Measurements from ENCODE around the gene DDX27. TPM values are rescaled to one million over a fixed set of nuclear protein-coding genes. Genes with fewer than 3 reads are reported as not detected.
A peak's percentile ranks its signal among the peaks of the same experiment; 100 is the strongest.

Gene DDX27
- total and polyA plus RNA-seq, 9 of the 15 experiments (the other 6 are each of a cell fraction or from before 2014, with no cell fraction given), result 17.9 to 79.3 (median 57.0) TPM

GRCh38 chr20:49219091-49219923 is at the start of gene DDX27 (continued):
- peak; percentile 96 for TF ChIP-seq ZBTB40 (IDR thresholded peaks at IDR 0.05)
- TF ChIP-seq ZBTB40 (CRISPR knock-in tag; IDR thresholded peaks at IDR 0.05), result no peak
- TF ChIP-seq ZNF384 (IDR thresholded peaks at IDR 0.05; ENCODE audit: low read depth, low read length), result peak; percentile 11; the same call in 1 of the 2 replicates
- no peak for TF ChIP-seq ZBTB9 (CRISPR knock-in tag; IDR thresholded peaks at IDR 0.05)
- TF ChIP-seq TGIF2 (CRISPR knock-in tag; IDR thresholded peaks at IDR 0.05), result no peak
- no peak for TF ChIP-seq ZNF551 (CRISPR knock-in tag; IDR thresholded peaks at IDR 0.05)
- TF ChIP-seq, protein P1, sequence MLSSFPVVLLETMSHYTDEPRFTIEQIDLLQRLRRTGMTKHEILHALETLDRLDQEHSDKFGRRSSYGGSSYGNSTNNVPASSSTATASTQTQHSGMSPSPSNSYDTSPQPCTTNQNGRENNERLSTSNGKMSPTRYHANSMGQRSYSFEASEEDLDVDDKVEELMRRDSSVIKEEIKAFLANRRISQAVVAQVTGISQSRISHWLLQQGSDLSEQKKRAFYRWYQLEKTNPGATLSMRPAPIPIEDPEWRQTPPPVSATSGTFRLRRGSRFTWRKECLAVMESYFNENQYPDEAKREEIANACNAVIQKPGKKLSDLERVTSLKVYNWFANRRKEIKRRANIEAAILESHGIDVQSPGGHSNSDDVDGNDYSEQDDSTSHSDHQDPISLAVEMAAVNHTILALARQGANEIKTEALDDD (IDR thresholded peaks at IDR 0.05), result no peak
- TF ChIP-seq ZNF24 (IDR thresholded peaks at IDR 0.05), result no peak
- peak; percentile 78 for TF ChIP-seq C11orf30 (IDR thresholded peaks at IDR 0.05; ENCODE audit: low read depth)
- TF ChIP-seq ZNF3 (CRISPR knock-in tag; IDR thresholded peaks at IDR 0.05), result no peak
- TF ChIP-seq RBBP5 (IDR thresholded peaks at IDR 0.05; ENCODE audit: borderline replicate concordance, insufficient read depth, low read length, poor library complexity, severe bottlenecking), result peak; percentile 83
- no peak for TF ChIP-seq PTRF (tag; IDR thresholded peaks at IDR 0.05)
- TF ChIP-seq ZNF668 (CRISPR knock-in tag; IDR thresholded peaks at IDR 0.05), result no peak
- no peak for TF ChIP-seq XRCC5 (IDR thresholded peaks at IDR 0.05; ENCODE audit: low read depth, low read length)
- no peak for TF ChIP-seq ZNF398 (CRISPR knock-in tag; IDR thresholded peaks at IDR 0.05)
